D341Med (cell line): ENCODE data around the gene MBD3L5.
"Not testable (repeated sequence)": the region's sequence is repeated elsewhere in the genome, so short reads cannot be mapped to it uniquely, and the experiment has no call there.

Experiments
- DNase-seq: peaks from one replicate; pipeline ENCODE4 v3.0.0; 2012; ENCODE audit warnings: low spot score

Gene MBD3L5

GRCh38 chr19:7030278-7030677 lies at the start of gene MBD3L5:
TSS of gene MBD3L5 (plus strand) at chr19:7030578. CDS start at chr19:7030612, 34 bp downstream.
- not testable (repeated sequence) for DNase-seq

- DNase-seq, result no peak
Measured at GRCh38 chr19:6983448-6983847, 46.9 kb upstream of the MBD3L5 start.

- DNase-seq, result no peak
Measured at GRCh38 chr19:6987850-6988249, 42.5 kb upstream of the MBD3L5 start.

- DNase-seq, result no peak
Measured at GRCh38 chr19:6988257-6988656, 42.1 kb upstream of the MBD3L5 start.

GRCh38 chr19:6995054-6995453 lies 35.3 kb upstream of the MBD3L5 start:
- DNase-seq, result no peak

GRCh38 chr19:6996810-6997209 lies 33.6 kb upstream of the MBD3L5 start:
- no peak for DNase-seq

GRCh38 chr19:6997679-6998445 lies 32.5 kb upstream of the MBD3L5 start:
- DNase-seq, result no peak

GRCh38 chr19:6999933-7000332 lies 30.4 kb upstream of the MBD3L5 start:
- DNase-seq, result no peak

- no peak for DNase-seq
Measured at GRCh38 chr19:7000333-7000732, 30.0 kb upstream of the MBD3L5 start.

- no peak for DNase-seq
Measured at GRCh38 chr19:7000816-7001215, 29.6 kb upstream of the MBD3L5 start.

- no peak for DNase-seq
Measured at GRCh38 chr19:7004313-7004931, 26.0 kb upstream of the MBD3L5 start.

- no peak for DNase-seq
Measured at GRCh38 chr19:7006135-7006704, 24.2 kb upstream of the MBD3L5 start.

- no peak for DNase-seq
Measured at GRCh38 chr19:7007859-7008258, 22.5 kb upstream of the MBD3L5 start.

- no peak for DNase-seq
Measured at GRCh38 chr19:7010722-7011593, 19.4 kb upstream of the MBD3L5 start.

- DNase-seq, result no peak
Measured at GRCh38 chr19:7013678-7014077, 16.7 kb upstream of the MBD3L5 start.

- DNase-seq, result no peak
Measured at GRCh38 chr19:7018828-7019227, 11.6 kb upstream of the MBD3L5 start.

- DNase-seq, result not testable (repeated sequence)
Measured at GRCh38 chr19:7021331-7021730, 9.0 kb upstream of the MBD3L5 start, which contains the start of gene MBD3L2B. TSS of gene MBD3L2B (minus strand) at chr19:7021431. CDS start at chr19:7021397, 34 bp downstream.

GRCh38 chr19:7028790-7029189 lies 1.6 kb upstream of the MBD3L5 start:
- DNase-seq, result not testable (repeated sequence)

- not testable (repeated sequence) for DNase-seq
Measured at GRCh38 chr19:7040079-7040478, 9.7 kb downstream of the MBD3L5 start, which contains the start of gene MBD3L4. TSS of gene MBD3L4 (minus strand) at chr19:7040179. CDS start at chr19:7040144, 35 bp downstream.

- not testable (repeated sequence) for DNase-seq
Measured at GRCh38 chr19:7041563-7041962, 11.2 kb downstream of the MBD3L5 start.

- not testable (repeated sequence) for DNase-seq
Measured at GRCh38 chr19:7049021-7049420, 18.6 kb downstream of the MBD3L5 start, which contains the start of gene MBD3L2. TSS of gene MBD3L2 (plus strand) at chr19:7049321. CDS start at chr19:7049374, 53 bp downstream.

GRCh38 chr19:7051421-7051820 lies 21.0 kb downstream of the MBD3L5 start:
- not testable (repeated sequence) for DNase-seq
